SK-N-SH treated with all-trans-retinoic acid at 6 μM for 48 hours (cell line): ENCODE results near the gene WHRN.

Source experiments
- ATAC-seq: fragments of 200-7000 bp; cut with Tn5 transposase; 3 replicates; pipeline ENCODE4 v1.9.1; 2020; ENCODE audit warnings: mild to moderate bottlenecking, moderate library complexity
- ARNTL ChIP-seq: fragments of 450-650 bp; formaldehyde crosslinking; IDR thresholded peaks from 2 replicates; pipeline ENCODE4 v1.5.0; 2020; ENCODE audit warnings: low read depth, mild to moderate bottlenecking, moderate library complexity, borderline replicate concordance
- BACH2 ChIP-seq: fragments of 250-450 bp; sonication (Bioruptor Pico); IDR thresholded peaks from 2 replicates; pipeline ENCODE4 v1.9.0; 2021; ENCODE audit warnings: mild to moderate bottlenecking, borderline replicate concordance
- CREB5 ChIP-seq: fragments of 250-450 bp; sonication (Bioruptor Pico); IDR thresholded peaks from 2 replicates; pipeline ENCODE4 v1.5.1; 2020; ENCODE audit warnings: low read depth, mild to moderate bottlenecking, moderate library complexity
- ESRRG ChIP-seq: fragments of 250-450 bp; sonication (Bioruptor Pico); IDR thresholded peaks from 2 replicates; pipeline ENCODE4 v1.6.1; 2021; ENCODE audit warnings: mild to moderate bottlenecking
- GLIS3 ChIP-seq: fragments of 250-450 bp; sonication (Bioruptor Pico); IDR thresholded peaks from 2 replicates; pipeline ENCODE4 v1.5.0; 2020; ENCODE audit warnings: mild to moderate bottlenecking, moderate library complexity
- ISL1 ChIP-seq: fragments of 250-450 bp; sonication (Bioruptor Pico); IDR thresholded peaks from 2 replicates; pipeline ENCODE4 v2.1.2; 2022; ENCODE audit warnings: mild to moderate bottlenecking, moderate library complexity
- OSR1 ChIP-seq: fragments of 250-450 bp; sonication (Bioruptor Pico); IDR thresholded peaks from 2 replicates; pipeline ENCODE4 v1.8.0; 2022; ENCODE audit warnings: moderate library complexity, mild to moderate bottlenecking, inconsistent platforms
- PPARA ChIP-seq: fragments of 250-450 bp; sonication (Bioruptor Pico); IDR thresholded peaks from 2 replicates; pipeline ENCODE4 v1.5.0; 2020; ENCODE audit warnings: mild to moderate bottlenecking, borderline replicate concordance
- RARB ChIP-seq: fragments of 250-450 bp; sonication (Bioruptor Pico); IDR thresholded peaks from 2 replicates; pipeline ENCODE4 v1.8.0; 2021; ENCODE audit warnings: mild to moderate bottlenecking, moderate library complexity
- SNAI2 ChIP-seq: fragments of 250-450 bp; sonication (Bioruptor Pico); IDR thresholded peaks from 2 replicates; pipeline ENCODE4 v1.5.0; 2020; ENCODE audit warnings: mild to moderate bottlenecking, moderate library complexity
- TCF4 ChIP-seq: fragments of 250-450 bp; sonication (Bioruptor Pico); IDR thresholded peaks from 2 replicates; pipeline ENCODE4 v1.8.0; 2021; ENCODE audit warnings: mild to moderate bottlenecking, moderate library complexity, borderline replicate concordance
- TOX ChIP-seq: fragments of 250-450 bp; sonication (Bioruptor Pico); IDR thresholded peaks from 2 replicates; pipeline ENCODE4 v1.8.0; 2021; ENCODE audit warnings: mild to moderate bottlenecking, moderate library complexity, borderline replicate concordance
- TSHZ2 ChIP-seq: fragments of 250-450 bp; sonication (Bioruptor Pico); IDR thresholded peaks from 2 replicates; pipeline ENCODE4 v1.5.0; 2020; ENCODE audit warnings: mild to moderate bottlenecking, moderate library complexity
- ZC3H10 ChIP-seq: fragments of 250-450 bp; sonication (Bioruptor Pico); IDR thresholded peaks from 2 replicates; pipeline ENCODE4 v1.5.1; 2021; ENCODE audit warnings: mild to moderate bottlenecking, moderate library complexity
- ZFP3 ChIP-seq: fragments of 250-450 bp; sonication (Bioruptor Pico); IDR thresholded peaks from 2 replicates; pipeline ENCODE4 v1.5.0; 2020; ENCODE audit warnings: mild to moderate bottlenecking, moderate library complexity
- ZFP30 ChIP-seq: fragments of 450-650 bp; formaldehyde crosslinking; IDR thresholded peaks from 2 replicates; pipeline ENCODE4 v1.5.0; 2022; ENCODE audit warnings: mild to moderate bottlenecking, moderate library complexity
- ZNF565 ChIP-seq: fragments of 450-650 bp; formaldehyde crosslinking; conservative IDR thresholded peaks from 2 replicates; pipeline ENCODE4 v1.5.0; 2020; ENCODE audit warnings: low read depth, mild to moderate bottlenecking, moderate library complexity
- ZNF70 ChIP-seq: fragments of 450-650 bp; formaldehyde crosslinking; IDR thresholded peaks from 2 replicates; pipeline ENCODE4 v1.5.0; 2020; ENCODE audit warnings: mild to moderate bottlenecking, moderate library complexity
- TF ChIP-seq, protein P1 (sequence below): fragments of 250-450 bp; sonication (Bioruptor Pico); IDR thresholded peaks from 2 replicates; pipeline ENCODE4 v1.8.0; 2021; ENCODE audit warnings: low read depth, mild to moderate bottlenecking, moderate library complexity, borderline replicate concordance
- TF ChIP-seq, protein P2 (sequence below): fragments of 250-450 bp; sonication (Bioruptor Pico); IDR thresholded peaks from 2 replicates; pipeline ENCODE4 v1.5.1; 2021; ENCODE audit warnings: mild to moderate bottlenecking, moderate library complexity

WHRN gene

DNA sequence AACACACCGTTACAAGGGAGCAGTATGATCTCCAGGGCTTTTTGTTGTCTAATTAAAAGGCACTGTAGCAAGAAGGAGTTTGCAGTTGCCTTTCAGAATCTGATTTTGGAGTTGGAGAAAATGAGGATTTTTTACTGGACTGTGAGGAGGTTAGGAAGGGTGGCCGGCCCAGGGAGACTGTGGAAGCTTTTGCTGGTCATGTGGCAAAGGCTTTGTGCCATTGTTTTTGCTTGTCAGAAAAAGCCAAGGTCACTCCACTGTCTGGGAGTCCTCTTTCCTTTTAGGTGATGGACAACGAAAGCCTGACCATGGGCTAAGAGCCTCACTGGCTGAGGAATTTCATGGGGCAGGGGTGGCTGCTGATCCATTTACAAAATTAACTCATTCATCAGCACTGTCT is 10.3 kb upstream of the WHRN start (continued):
- no peak for TF ChIP-seq CREB5 (CRISPR knock-in tag)
- TF ChIP-seq BACH2 (CRISPR knock-in tag) = no peak
- no peak for TF ChIP-seq ZNF565 (CRISPR knock-in tag)

GRCh38 chr9:114513959-114514267 is 8.6 kb upstream of the WHRN start:
- TF ChIP-seq, protein P1, sequence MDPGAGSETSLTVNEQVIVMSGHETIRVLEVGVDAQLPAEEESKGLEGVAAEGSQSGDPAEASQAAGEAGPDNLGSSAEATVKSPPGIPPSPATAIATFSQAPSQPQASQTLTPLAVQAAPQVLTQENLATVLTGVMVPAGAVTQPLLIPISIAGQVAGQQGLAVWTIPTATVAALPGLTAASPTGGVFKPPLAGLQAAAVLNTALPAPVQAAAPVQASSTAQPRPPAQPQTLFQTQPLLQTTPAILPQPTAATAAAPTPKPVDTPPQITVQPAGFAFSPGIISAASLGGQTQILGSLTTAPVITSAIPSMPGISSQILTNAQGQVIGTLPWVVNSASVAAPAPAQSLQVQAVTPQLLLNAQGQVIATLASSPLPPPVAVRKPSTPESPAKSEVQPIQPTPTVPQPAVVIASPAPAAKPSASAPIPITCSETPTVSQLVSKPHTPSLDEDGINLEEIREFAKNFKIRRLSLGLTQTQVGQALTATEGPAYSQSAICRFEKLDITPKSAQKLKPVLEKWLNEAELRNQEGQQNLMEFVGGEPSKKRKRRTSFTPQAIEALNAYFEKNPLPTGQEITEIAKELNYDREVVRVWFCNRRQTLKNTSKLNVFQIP (CRISPR knock-in tag) = no peak
- TF ChIP-seq ISL1 (CRISPR knock-in tag) (no peak), RARB (CRISPR knock-in tag) (no peak), SNAI2 (CRISPR knock-in tag) (no peak), ZFP3 (CRISPR knock-in tag) (no peak), ESRRG (no peak), ARNTL (CRISPR knock-in tag) (no peak), ZNF565 (CRISPR knock-in tag) (no peak), GLIS3 (no peak), TOX (no peak), PPARA (CRISPR knock-in tag) (no peak), TSHZ2 (CRISPR knock-in tag) (no peak), ZFP30 (CRISPR knock-in tag) (no peak), TCF4 (CRISPR knock-in tag) (no peak)
- TF ChIP-seq, protein P2, sequence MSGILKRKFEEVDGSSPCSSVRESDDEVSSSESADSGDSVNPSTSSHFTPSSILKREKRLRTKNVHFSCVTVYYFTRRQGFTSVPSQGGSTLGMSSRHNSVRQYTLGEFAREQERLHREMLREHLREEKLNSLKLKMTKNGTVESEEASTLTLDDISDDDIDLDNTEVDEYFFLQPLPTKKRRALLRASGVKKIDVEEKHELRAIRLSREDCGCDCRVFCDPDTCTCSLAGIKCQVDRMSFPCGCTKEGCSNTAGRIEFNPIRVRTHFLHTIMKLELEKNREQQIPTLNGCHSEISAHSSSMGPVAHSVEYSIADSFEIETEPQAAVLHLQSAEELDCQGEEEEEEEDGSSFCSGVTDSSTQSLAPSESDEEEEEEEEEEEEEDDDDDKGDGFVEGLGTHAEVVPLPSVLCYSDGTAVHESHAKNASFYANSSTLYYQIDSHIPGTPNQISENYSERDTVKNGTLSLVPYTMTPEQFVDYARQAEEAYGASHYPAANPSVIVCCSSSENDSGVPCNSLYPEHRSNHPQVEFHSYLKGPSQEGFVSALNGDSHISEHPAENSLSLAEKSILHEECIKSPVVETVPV (CRISPR knock-in tag) = no peak
- ATAC-seq = no peak

- TF ChIP-seq ARNTL (CRISPR knock-in tag) (no peak), TSHZ2 (CRISPR knock-in tag) (no peak), PPARA (CRISPR knock-in tag) (no peak), RARB (CRISPR knock-in tag) (no peak), TOX (no peak), ZNF70 (CRISPR knock-in tag) (no peak), CREB5 (CRISPR knock-in tag) (no peak), ZFP3 (CRISPR knock-in tag) (no peak), ZFP30 (CRISPR knock-in tag) (no peak), ISL1 (CRISPR knock-in tag) (no peak), ESRRG (no peak), ZC3H10 (no peak), OSR1 (no peak), TCF4 (CRISPR knock-in tag) (no peak)
- TF ChIP-seq, protein P1 (CRISPR knock-in tag) = no peak
- TF ChIP-seq, protein P2 (CRISPR knock-in tag) = no peak
- ATAC-seq = no peak
These were observed 8.0 kb upstream of the WHRN start for GRCh38 chr9:114513055-114513958.
